Lower leg skin (tissue), 4 donors: ENCODE measurements around the gene CLDND2. TPM values are rescaled to one million over a fixed set of nuclear protein-coding genes. Genes with fewer than 3 reads are reported as not detected.
A peak's percentile ranks its signal among the peaks of the same experiment; 100 is the strongest.

ENCODE experiments used
- DNase-seq, 2 donors: peaks; one replicate each; pipeline ENCODE4 v3.0.0-alpha.2; 2019; ENCODE audit warnings: low spot score in 2 of 2
- H3K4me3 ChIP-seq: fragments of 200-600 bp; sonication (generic); 2 replicates; pipeline ENCODE4 v1.5.1; 2017; ENCODE audit warnings: mild to moderate bottlenecking, low read depth; ENCODE audit not compliant: poor library complexity, severe bottlenecking
- CTCF ChIP-seq, 3 donors: fragments of 450-650 bp; IDR thresholded peaks; one replicate each; pipeline ENCODE4 v1.5.1; 2016; ENCODE audit warnings: antibody characterized with exemption in 3 of 3, mild to moderate bottlenecking in 3 of 3, moderate library complexity in 2 of 3
- POLR2A ChIP-seq, 2 donors: fragments of 450-650 bp; IDR thresholded peaks; one replicate each; pipeline ENCODE4 v1.6.1; 2016 to 2017; ENCODE audit warnings: antibody characterized with exemption in 2 of 2, mild to moderate bottlenecking in 1 of 2, moderate library complexity in 1 of 2
- WGBS, 2 donors: methylation state at CpG; one replicate each; pipeline ENCODE4 v1.1.5; 2018; 5-methylcytosine and 5-hydroxymethylcytosine counted together
- intact Hi-C: fragments of 100-400 bp; cut with DNase I; formaldehyde crosslinking; loops from one replicate; pipeline ENCODE4 v1.15.0; 2023; ENCODE audit warnings: low total_unique reads
- total RNA-seq, 4 donors: library from RNA; depleted of rRNA; stranded (reverse); fragments of >200 nt; gene quantifications; one replicate each; pipeline ENCODE4 v1.1.0, GENCODE V29; 2016

The CLDND2 gene
- total RNA-seq, 4 donors from 2014 or later = 1.8 TPM; not detected in 3

- 91 to 95% methylated on average over 9 of the region's 9 CpGs for WGBS, 2 donors
Measured at GRCh38 chr19:51345076-51345620, 23.7 kb downstream of the CLDND2 start.

GRCh38 chr19:51342631-51343569 is 25.9 kb downstream of the CLDND2 start:
- intact Hi-C loops = no loop called here
- no peak for TF ChIP-seq POLR2A (IDR thresholded peaks at IDR 0.05)
- TF ChIP-seq CTCF (IDR thresholded peaks at IDR 0.05) = no peak

More at GRCh38 chr19:51345076-51345620, 23.7 kb downstream of the CLDND2 start:
- DNase-seq = no peak
- H3K4me3 ChIP-seq = no peak overlapping the region
- TF ChIP-seq POLR2A (IDR thresholded peaks at IDR 0.05) (no peak), CTCF (IDR thresholded peaks at IDR 0.05) (no peak)
- intact Hi-C loops = no loop called here

GRCh38 chr19:51341976-51342580 is 26.7 kb downstream of the CLDND2 start, which contains the start of gene VSIG10L:
TSS of gene VSIG10L (minus strand) at chr19:51342139. CDS start at chr19:51342124, 15 bp downstream.
- no peak for DNase-seq
- 35 to 62% methylated on average over 3 of the region's 3 CpGs for WGBS, 2 donors
- intact Hi-C loops = no loop called here
- TF ChIP-seq POLR2A (IDR thresholded peaks at IDR 0.05) (no peak), CTCF (IDR thresholded peaks at IDR 0.05) (no peak)
- no peak within 1 kb of the TSS for H3K4me3 ChIP-seq

More at GRCh38 chr19:51342631-51343569, 25.9 kb downstream of the CLDND2 start:
- H3K4me3 ChIP-seq = no peak overlapping the region
- no peak for DNase-seq
- 50 to 54% methylated on average over 9 of the region's 9 CpGs for WGBS, 2 donors

- H3K4me3 ChIP-seq = no peak overlapping the region
- WGBS, 2 donors = 93 to 95% methylated on average over 18 of the region's 18 CpGs
- TF ChIP-seq POLR2A (IDR thresholded peaks at IDR 0.05) = no peak
- TF ChIP-seq CTCF (IDR thresholded peaks at IDR 0.05) = no peak
- intact Hi-C loops = no loop called here
- DNase-seq = no peak
Measured at GRCh38 chr19:51341066-51341465, 27.7 kb downstream of the CLDND2 start.

GRCh38 chr19:51339687-51340656 is 28.8 kb downstream of the CLDND2 start:
- 1 to 2% methylated on average over 76 to 85 of the region's 107 CpGs for WGBS, 2 donors
- H3K4me3 ChIP-seq = peak overlapping the region; percentile 26
- peak; percentile 99 to 100 for DNase-seq
- intact Hi-C loops = no loop called here
- no peak for TF ChIP-seq CTCF (IDR thresholded peaks at IDR 0.05)
- TF ChIP-seq POLR2A (IDR thresholded peaks at IDR 0.05) = no peak
